ENCODE measurements around the gene PLN.

PLN gene

DNA sequence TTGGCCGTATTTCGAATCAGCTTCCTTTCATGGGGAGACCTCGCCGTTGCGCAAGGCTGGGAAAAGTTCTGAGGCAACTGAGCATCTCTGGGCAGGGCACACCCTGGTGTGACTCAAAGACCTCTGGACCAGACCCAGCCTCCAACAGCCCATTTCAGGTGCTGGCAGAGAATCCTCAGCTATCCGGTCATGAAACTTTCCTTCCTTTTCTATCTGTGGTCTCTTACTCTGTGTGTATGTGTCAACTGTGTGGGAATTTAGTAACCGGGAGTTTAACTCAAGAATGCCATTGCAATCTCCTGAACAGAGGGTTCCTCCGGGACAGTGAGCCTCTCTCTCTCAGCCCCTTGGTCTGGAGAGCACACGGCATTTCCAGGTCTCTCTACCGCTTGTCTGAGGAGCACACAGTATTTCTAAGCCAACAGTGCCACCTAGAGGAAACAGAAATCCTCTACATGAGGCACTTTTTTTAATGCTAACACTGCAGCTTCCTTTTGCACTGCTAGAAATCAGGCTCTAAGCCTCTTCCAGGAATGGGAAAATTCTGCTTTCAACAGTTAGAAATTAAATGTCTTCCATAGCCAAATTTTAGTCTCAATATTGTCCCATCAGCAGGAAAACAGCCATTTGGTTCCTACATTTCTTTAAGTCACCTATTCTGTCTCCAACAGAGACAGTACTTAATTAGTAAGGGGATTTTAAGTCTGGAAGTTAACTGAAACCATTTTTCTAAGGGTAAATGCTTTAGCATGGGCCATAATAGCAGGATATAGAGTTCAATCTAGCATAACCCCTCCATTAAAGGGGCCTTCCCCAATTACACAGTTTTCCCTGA, 32.7 kb downstream of the PLN start:
- DNase-seq (ENCODE audit: low read depth), result peak; percentile 85

DNA sequence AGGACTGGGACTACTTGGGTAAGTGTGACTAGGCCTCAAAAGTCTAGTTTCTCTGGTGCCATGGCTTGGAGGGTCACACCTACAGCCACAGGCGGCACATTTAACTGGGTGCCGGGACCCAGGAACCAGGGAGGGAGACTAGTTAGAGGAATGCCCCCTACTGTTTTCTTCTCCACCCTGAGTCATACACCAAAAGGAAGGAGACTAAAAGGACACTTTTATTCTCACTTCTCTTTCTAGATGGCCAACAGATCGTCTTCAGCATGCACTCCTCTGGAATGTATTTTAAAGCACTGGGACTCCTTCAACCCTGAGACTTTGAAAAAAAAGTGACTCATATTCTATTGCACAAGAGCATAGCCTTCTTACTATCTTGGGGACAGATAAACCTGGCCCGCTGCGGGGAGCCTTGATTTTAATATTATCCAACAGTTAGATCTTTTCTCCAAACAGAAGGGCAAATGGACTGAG, 33.4 kb downstream of the PLN start:
- DNase-seq (ENCODE audit: low read depth), result peak; percentile 47

GRCh38 chr6:118584911-118585310, 36.8 kb downstream of the PLN start:
- DNase-seq (ENCODE audit: low read depth), result no peak

DNA sequence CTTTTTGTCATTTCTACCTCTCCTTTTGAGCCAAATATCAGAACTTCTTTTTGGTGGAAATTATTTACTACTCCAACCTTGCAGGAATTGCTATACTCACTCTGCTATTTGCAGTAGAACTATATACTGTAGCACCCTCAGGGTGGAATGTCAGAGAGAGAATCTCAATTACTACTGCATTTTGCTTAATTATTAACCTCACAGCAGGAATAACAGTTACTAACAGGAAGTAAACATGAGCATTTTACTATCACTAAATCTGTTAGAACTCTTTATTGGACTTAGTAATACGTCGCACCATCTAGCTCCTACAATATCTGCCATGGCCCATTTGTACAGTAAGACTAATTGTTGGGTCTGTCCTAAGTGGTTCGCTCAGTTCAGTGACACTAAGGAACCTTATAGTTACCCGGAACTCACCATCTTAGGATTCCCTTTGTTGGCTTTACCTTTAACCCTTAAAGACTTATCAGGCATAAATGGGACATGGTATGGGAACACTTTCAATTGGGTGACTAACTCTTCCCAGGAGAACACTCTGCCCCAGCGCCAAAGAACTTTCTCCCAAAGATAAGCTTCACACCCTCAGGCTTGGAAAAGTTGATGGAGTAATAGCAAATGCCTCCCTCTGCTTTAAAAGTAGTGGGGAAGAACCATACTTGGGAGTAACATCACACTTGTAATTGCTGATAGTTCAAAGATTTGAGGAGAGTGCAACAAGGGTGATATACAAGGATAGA, 38.8 kb downstream of the PLN start:
- no peak for DNase-seq (ENCODE audit: low read depth)

DNA sequence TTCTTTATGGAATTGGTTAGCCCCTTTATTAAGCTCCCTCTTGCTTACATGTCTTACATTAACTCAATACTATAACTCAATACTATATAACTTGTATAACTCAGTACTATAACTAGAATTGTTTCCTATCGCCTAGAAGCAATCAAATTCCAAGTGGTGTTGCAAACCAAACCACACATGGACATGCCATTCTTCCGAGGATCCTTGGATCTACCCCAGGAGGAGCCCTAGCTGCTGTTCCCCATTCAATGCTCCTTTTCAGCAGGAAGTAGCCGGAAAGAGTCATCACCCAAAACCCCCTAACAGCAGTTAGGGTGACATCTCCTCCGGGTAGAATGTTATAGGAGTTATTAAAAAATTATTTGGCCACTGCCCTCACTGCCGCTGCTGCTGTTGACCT, 40.5 kb downstream of the PLN start:
- DNase-seq (ENCODE audit: low read depth), result no peak

DNA sequence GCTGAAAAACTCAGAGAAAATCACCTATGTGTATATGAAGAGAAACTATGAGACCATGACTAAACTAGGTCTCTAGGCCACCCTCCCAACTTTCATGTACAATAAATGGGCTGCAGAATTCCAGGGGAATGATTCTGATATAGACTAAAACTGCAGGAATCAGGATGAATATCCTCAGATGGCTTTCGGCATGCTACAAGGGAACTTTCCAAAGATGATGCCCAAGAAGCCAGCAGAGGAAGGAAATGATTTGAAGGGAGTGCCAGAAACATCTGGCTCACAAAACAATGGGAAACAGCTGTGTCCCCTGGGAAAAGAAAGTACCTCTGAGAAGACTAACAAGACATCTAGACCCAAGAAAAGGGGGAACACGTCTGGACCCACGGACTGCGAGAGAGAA, 41.1 kb downstream of the PLN start:
- no peak for DNase-seq (ENCODE audit: low read depth)

- DNase-seq (ENCODE audit: low read depth), result no peak
Measured at GRCh38 chr6:118589649-118590365, 41.7 kb downstream of the PLN start.

DNA sequence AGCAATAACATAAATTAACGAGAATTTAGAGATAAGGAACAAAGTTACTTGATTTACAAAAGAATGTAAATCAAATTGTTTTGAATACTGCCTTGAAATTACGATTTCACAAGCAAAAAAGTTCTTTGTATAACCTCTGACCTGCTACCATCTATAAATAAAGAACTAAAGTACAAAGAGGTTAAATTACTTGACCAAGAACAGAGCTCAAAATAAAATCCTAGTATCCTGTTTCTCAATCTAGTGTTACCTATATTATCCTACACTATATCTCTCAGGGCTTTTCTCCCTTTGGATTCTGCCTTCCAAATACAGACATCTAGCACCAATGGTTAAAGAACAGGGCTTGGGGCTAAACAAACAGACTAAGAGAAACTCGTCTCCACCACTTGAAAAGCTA, 43.8 kb downstream of the PLN start:
- no peak for DNase-seq (ENCODE audit: low read depth)

DNA sequence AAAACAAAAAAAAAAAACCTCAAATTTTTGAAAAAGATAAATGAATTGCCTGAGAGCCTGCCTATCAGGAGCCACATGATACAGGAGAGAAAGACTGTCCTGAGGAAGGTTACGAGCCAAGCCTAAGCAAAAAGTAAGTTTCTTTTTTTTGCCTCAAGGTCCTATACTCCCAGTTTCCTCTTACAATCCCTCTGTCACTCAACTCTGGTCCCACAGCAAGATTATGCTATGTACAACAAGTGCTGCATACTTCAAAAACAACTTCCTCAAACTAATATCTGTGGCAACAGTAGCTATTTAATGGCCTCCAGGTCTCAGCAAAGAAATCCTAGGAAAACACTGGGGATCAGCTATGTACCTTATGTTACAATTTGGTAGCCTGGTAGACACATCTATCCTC, 46.8 kb downstream of the PLN start:
- DNase-seq (ENCODE audit: low read depth), result no peak

DNA sequence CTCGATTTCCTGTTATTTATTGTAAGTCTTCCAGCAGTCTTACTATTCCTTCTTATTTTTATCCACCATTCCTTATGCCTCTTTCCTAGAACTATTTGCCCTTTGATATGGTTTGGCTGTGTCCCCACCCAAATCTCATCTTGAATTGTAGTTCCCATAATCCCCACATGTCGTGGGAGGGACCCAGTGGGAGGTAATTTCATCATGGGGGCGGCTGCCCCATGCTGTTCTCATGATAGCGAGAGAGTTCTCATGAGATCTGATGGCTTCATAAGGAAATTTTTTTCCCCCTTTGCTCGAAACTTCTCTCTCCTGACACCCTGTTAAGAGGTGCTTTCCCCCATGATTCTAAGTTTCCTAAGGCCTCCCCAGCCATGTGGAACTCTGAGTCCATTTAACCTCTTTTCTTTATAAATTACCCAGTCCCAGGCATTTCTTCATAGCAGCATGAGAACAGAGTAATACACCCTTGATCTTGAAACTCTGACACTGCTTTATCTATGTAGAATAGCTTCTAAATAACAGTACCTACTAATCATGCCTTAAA, 48.8 kb downstream of the PLN start:
- DNase-seq (ENCODE audit: low read depth), result no peak

DNA sequence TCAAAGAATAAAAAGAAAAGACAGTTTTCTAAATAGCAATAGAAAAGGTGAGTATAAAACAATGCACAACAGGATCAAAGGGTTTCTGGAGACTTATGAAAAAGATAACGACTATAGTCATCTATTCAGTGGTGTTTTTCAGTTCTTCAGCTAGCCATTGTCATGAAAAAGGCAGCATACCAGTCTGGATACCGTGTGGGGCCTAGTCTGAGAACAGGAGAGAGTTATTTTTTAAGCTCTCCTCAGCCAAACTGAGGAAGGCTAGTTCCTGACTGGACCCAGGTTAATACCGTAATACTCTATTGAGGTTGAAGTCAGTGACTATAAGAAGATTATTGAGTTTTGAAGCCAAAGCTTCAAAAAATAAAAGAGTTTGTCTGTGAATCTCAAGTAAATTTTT, 49.5 kb downstream of the PLN start:
- no peak for DNase-seq (ENCODE audit: low read depth)

GRCh38 chr6:118598324-118598723, 50.2 kb downstream of the PLN start:
- DNase-seq (ENCODE audit: low read depth), result no peak

DNA sequence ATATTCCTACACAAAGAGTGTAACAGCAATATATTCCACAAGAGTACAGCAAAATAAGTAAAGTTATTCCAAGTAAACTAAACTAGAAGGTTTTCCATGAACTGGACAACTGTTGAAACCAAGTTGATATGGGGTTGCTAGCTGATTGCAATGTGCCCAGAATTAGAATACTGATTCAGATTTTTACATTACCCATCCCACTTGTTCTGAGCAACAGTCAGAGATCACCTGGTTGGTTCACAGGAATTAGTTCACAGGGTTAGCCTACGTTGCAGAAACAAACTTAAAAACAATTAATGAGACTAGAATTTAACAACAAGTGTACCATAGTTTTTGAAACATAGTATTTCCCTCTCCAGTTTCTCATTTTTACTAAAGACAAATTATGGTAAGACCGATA, 54.2 kb downstream of the PLN start:
- no peak for DNase-seq (ENCODE audit: low read depth)

- no peak for DNase-seq (ENCODE audit: low read depth)
Measured at GRCh38 chr6:118603372-118603771, 55.3 kb downstream of the PLN start.

DNA sequence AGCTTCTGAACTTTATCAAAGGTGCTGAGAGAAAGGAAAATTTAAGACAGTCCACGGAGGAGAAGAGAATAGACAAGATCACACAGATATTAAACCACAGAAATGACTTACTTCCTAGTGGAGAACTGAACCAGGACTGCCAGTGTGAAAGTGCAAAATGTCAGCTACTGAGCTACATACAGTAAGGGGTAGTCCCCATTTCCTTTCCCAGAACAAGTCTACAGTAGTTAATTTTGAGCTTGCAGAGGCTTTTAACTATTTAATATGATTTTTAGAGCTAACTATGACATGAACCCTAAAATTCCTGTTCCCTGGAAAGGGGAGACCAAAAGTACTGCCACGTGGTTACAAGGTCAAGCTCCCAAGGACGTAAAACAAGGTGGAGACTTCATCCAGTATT, 58.2 kb downstream of the PLN start:
- no peak for DNase-seq (ENCODE audit: low read depth)

GRCh38 chr6:118606858-118607257, 58.8 kb downstream of the PLN start:
- DNase-seq (ENCODE audit: low read depth), result no peak

All from GM04504 (cell line).